K562 (cell line): ENCODE measurements around the gene LPAR2. TPM values are rescaled to one million over a fixed set of nuclear protein-coding genes. Genes with fewer than 3 reads are reported as not detected.
A peak's percentile ranks its signal among the peaks of the same experiment; 100 is the strongest.

Experiments
- ATAC-seq: fragments of 200-7000 bp; cut with Tn5 transposase; 3 replicates; pipeline ENCODE4 v1.9.1; 2020; ENCODE audit warnings: moderate library complexity
- BruUV-seq: library from RNA; stranded (reverse); fragments of 400-500 nt; replicated peaks from 2 replicates; lab custom pipeline; 2021; lab: Mats Ljungman, UMichigan
- CTCF ChIA-PET: fragments of 300-600 bp; formaldehyde crosslinking; extraction: SDS; loops from one replicate; lab custom pipeline; 2021; ENCODE audit warnings: low intra/inter-chr PET ratio; lab: Yijun Ruan, JAX
- POLR2A ChIA-PET: fragments of 300-600, 350-650 bp; sonication (Branson Sonifier 250); formaldehyde crosslinking; extraction: SDS; loops from one replicate; lab custom pipeline; 2021; ENCODE audit warnings: antibody characterized with exemption, inconsistent platforms; lab: Yijun Ruan, JAX
- DNase-seq, 4 experiments: peaks; one replicate each; pipeline versions ENCODE4 v3.0.0 to v3.0.0-alpha.2; 2011 to 2018; ENCODE audit warnings: low spot score in 3 of 4, mixed read lengths in 3 of 4; ENCODE audit errors: extremely low read depth in 1 of 4
- FAIRE-seq: peaks from 2 replicates; lab custom pipeline; 2011; peaks lifted over from hg19 to GRCh38; lab: Jason Lieb, UNC
- H2AFZ ChIP-seq: 2 replicates; pipeline ENCODE4 v1.6.0; 2011; ENCODE audit warnings: low read depth, low read length, control low read depth, inconsistent platforms
- H3K27ac ChIP-seq: fragments of 200-600 bp; 3 replicates; pipeline ENCODE4 v1.8.0; 2011; ENCODE audit warnings: low read depth, mild to moderate bottlenecking, control low read depth, inconsistent platforms, low read length, moderate library complexity, mixed read lengths; ENCODE audit errors: extremely low read depth
- H3K27me3 ChIP-seq, 2 experiments: fragments of 300-600 bp in 1 of 2; 2 replicates in 1 of 2; 3 replicates in 1 of 2; pipeline versions ENCODE4 v1.6.0 to v1.8.0; 2011; ENCODE audit warnings: inconsistent platforms in 2 of 2, low read length in 2 of 2, mild to moderate bottlenecking in 1 of 2, mixed read lengths in 1 of 2, moderate library complexity in 1 of 2; ENCODE audit not compliant: control insufficient read depth in 2 of 2, insufficient read depth in 2 of 2
- H3K36me3 ChIP-seq: fragments of 300-600 bp; 3 replicates; pipeline ENCODE4 v1.8.0; 2011; ENCODE audit warnings: mild to moderate bottlenecking, low read length, inconsistent platforms; ENCODE audit not compliant: control insufficient read depth, insufficient read depth
- H3K4me1 ChIP-seq, 2 experiments: fragments of 200-600 bp in 1 of 2; replicated peaks in 1 of 2; 2 replicates in 1 of 2; 3 replicates in 1 of 2; pipeline versions ENCODE4 v1.5.1 to v1.8.0; 2011; ENCODE audit warnings: inconsistent platforms in 2 of 2, low read length in 2 of 2, mild to moderate bottlenecking in 1 of 2, mixed read lengths in 1 of 2, moderate library complexity in 1 of 2; ENCODE audit not compliant: control insufficient read depth in 2 of 2, insufficient read depth in 2 of 2
- H3K4me2 ChIP-seq: 2 replicates; pipeline ENCODE4 v1.6.1; 2011; ENCODE audit warnings: low read length, control low read depth, inconsistent platforms, mixed read lengths; ENCODE audit not compliant: insufficient read depth
- H3K4me3 ChIP-seq: fragments of 200-600 bp; sonication (generic), shearing (Covaris generic); 2 replicates; pipeline ENCODE4 v1.5.1; 2016; ENCODE audit warnings: control low read depth, inconsistent platforms
- H3K79me2 ChIP-seq: fragments of 200-600 bp; 3 replicates; pipeline ENCODE4 v1.8.0; 2011; ENCODE audit warnings: low read length, inconsistent platforms; ENCODE audit not compliant: control insufficient read depth, insufficient read depth
- H3K9ac ChIP-seq, 2 experiments: 2 replicates each; pipeline versions ENCODE4 v1.6.0 to v1.6.1; 2011; ENCODE audit warnings: low read depth in 2 of 2, low read length in 2 of 2, control low read depth in 1 of 2, inconsistent platforms in 1 of 2, mild to moderate bottlenecking in 1 of 2, mixed read lengths in 1 of 2; ENCODE audit not compliant: insufficient read depth in 1 of 2
- H3K9me1 ChIP-seq: one replicate; pipeline ENCODE4 v1.6.0; 2011; ENCODE audit warnings: inconsistent platforms, mild to moderate bottlenecking, low read length, moderate library complexity; ENCODE audit not compliant: control insufficient read depth, insufficient read depth
- H3K9me3 ChIP-seq: replicated peaks from 2 replicates; pipeline ENCODE4 v1.5.1; 2011; ENCODE audit warnings: low read depth, low read length, inconsistent platforms; ENCODE audit not compliant: control insufficient read depth, insufficient read depth
- H4K20me1 ChIP-seq: replicated peaks from 2 replicates; pipeline ENCODE4 v1.6.1; 2011; ENCODE audit warnings: low read length, inconsistent platforms, mixed read lengths; ENCODE audit not compliant: control insufficient read depth, insufficient read depth
- ASH1L ChIP-seq: fragments of 450-650 bp; IDR thresholded peaks from 2 replicates; pipeline ENCODE4 v1.6.1; 2018; ENCODE audit warnings: borderline replicate concordance, mild to moderate bottlenecking, low read depth; ENCODE audit not compliant: partially characterized antibody
- CTBP1 ChIP-seq: fragments of 450-650 bp; IDR thresholded peaks from 2 replicates; pipeline ENCODE4 v1.6.1; 2016; ENCODE audit warnings: borderline replicate concordance
- HIVEP1 ChIP-seq: fragments of 250-450 bp; sonication (Bioruptor Pico); IDR thresholded peaks from 2 replicates; pipeline ENCODE4 v1.4.0; 2020; ENCODE audit warnings: mild to moderate bottlenecking
- HMG20A ChIP-seq: fragments of 450-650 bp; formaldehyde crosslinking; conservative IDR thresholded peaks from 2 replicates; pipeline ENCODE4 v1.4.0; 2020; ENCODE audit warnings: mild to moderate bottlenecking, mixed read lengths
- HNRNPLL ChIP-seq: fragments of 200-400 bp; formaldehyde crosslinking; IDR thresholded peaks from 2 replicates; pipeline ENCODE4 v1.6.1; 2017; ENCODE audit warnings: low read length, low read depth, mild to moderate bottlenecking; ENCODE audit not compliant: poor library complexity, severe bottlenecking
- HSF4 ChIP-seq: fragments of 250-450 bp; sonication (Bioruptor Pico); IDR thresholded peaks from 2 replicates; pipeline ENCODE4 v2.1.2; 2022; ENCODE audit warnings: mild to moderate bottlenecking, moderate library complexity, borderline replicate concordance
- KDM2B ChIP-seq: fragments of 250-450 bp; sonication (Bioruptor Pico); IDR thresholded peaks from 2 replicates; pipeline ENCODE4 v1.8.0; 2021; ENCODE audit warnings: mild to moderate bottlenecking, moderate library complexity
- RBFOX2 ChIP-seq: fragments of 200-400 bp; formaldehyde crosslinking; IDR thresholded peaks from 2 replicates; pipeline ENCODE4 v1.6.1; 2017; ENCODE audit warnings: low read depth, mild to moderate bottlenecking, low read length, moderate library complexity
- ZNF184 ChIP-seq: sonication (generic); formaldehyde crosslinking; IDR thresholded peaks from 2 replicates; pipeline ENCODE4 v1.5.0; 2020; ENCODE audit warnings: missing genetic modification reagents
- ZNF589 ChIP-seq: fragments of 200-800 bp; sonication (Bioruptor generic); IDR thresholded peaks from 2 replicates; pipeline ENCODE4 v1.6.1; 2016; ENCODE audit warnings: low read depth, missing genetic modification characterization, missing compliant biosample characterization
- WGBS: fragments of 100-300 bp; shearing (Covaris generic); methylation state at CpG from one replicate; pipeline ENCODE4 v1.1.6; 2016; ENCODE audit warnings: low coverage, mixed read lengths; ENCODE audit not compliant: insufficient coverage; ENCODE audit errors: missing lambda C conversion rate; 5-methylcytosine and 5-hydroxymethylcytosine counted together
- in situ Hi-C: fragments of 300-500 bp; cut with MboI; formaldehyde crosslinking; loops from 4 replicates; pipeline ENCODE4 v1.15.0; 2018; ENCODE audit warnings: inconsistent platforms, mixed read lengths
- intact Hi-C: fragments of 100-400 bp; cut with micrococcal nuclease; formaldehyde crosslinking; loops from 2 replicates; pipeline ENCODE4 v1.14.2; 2022
- polyA plus RNA-seq, 8 experiments: library from polyadenylated mRNA; depleted of rRNA in 4 of 8; stranded (reverse) in 5 of 8; unstranded in 3 of 8; fragments of >200 nt; fragmentation: Nextera tagmentation in 2 of 8; fragmentation: Illumina TruSeq in 1 of 8; extraction: Ambion mirVana in 2 of 8; extraction: Trizol in 1 of 8; gene quantifications; 2 replicates each; pipeline versions ENCODE4 v1.2.1 to v1.2.3, GENCODE V29; 2011 to 2014; ENCODE audit warnings: inconsistent platforms in 1 of 8, missing spikeins in 1 of 8
- total RNA-seq, 7 experiments: library from RNA; depleted of rRNA in 6 of 7; stranded (reverse); fragments of >200 nt in 6 of 7; fragmentation: Illumina TruSeq in 2 of 7; extraction: Trizol in 2 of 7; gene quantifications; 2 replicates each; pipeline versions ENCODE4 v1.2.1 to v1.2.3, GENCODE V29; 2011 to 2021; ENCODE audit warnings: low replicate concordance in 1 of 7
- TF ChIP-seq, protein P1 (sequence below): fragments of 450-650 bp; IDR thresholded peaks from 2 replicates; pipeline ENCODE4 v1.6.1; 2016; ENCODE audit warnings: mild to moderate bottlenecking
- TF ChIP-seq, protein P2 (sequence below): fragments of 250-450 bp; sonication (Bioruptor Pico); IDR thresholded peaks from 2 replicates; pipeline ENCODE4 v1.5.0; 2021; ENCODE audit warnings: mild to moderate bottlenecking, moderate library complexity
- TF ChIP-seq, protein P3 (sequence below): fragments of 450-650 bp; IDR thresholded peaks from 2 replicates; pipeline ENCODE4 v1.6.1; 2016; ENCODE audit warnings: low read depth, mild to moderate bottlenecking, moderate library complexity

The LPAR2 gene
- total and polyA plus RNA-seq, 9 of the 15 experiments (the other 6 are each of a cell fraction or from before 2014, with no cell fraction given), result 0.63 to 13.8 (median 4.4) TPM

DNA sequence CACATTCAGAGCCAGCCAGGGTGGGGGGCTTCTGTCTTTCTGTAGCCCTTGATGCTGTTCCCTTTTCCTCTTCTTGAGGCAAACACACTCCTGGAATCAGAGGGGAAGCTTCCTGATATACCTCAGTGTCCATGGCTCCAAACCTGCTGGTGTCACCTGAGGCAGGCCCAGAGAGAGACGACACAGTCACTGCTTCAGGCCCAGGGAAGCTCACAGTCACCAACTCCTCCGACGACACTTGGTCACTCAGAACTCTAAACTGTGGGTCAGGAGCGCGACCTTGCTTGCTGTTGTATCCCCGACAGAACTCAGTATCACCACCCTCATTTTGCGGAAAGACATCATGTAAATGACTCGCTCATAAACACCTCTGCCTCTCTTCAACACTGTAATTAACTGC, 34.3 kb upstream of the LPAR2 start:
- no peak overlapping the region for H2AFZ ChIP-seq
- H4K20me1 ChIP-seq, result peaks cover 9% of the 10 kb centered on the region; the same call in 1 of the 2 replicates
- ATAC-seq (no peak), FAIRE-seq (peak; percentile 81), DNase-seq (peak in 1 of 4 experiments; percentile 21)
- peak overlapping the region; percentile 99 for H3K4me2 ChIP-seq
- H3K9ac ChIP-seq, result peak overlapping the region; percentile 95 to 96
- TSS peak; percentile 78 for BruUV-seq
- peaks cover 10 to 36% of the 10 kb centered on the region in 2 experiments; a peak in 4 of 5 replicates for H3K4me1 ChIP-seq
- TF ChIP-seq RBFOX2 (no peak), HNRNPLL (no peak), HMG20A (no peak), ZNF184 (no peak), KDM2B (CRISPR knock-in tag) (no peak), ASH1L (no peak), HIVEP1 (CRISPR knock-in tag) (no peak), ZNF589 (CRISPR knock-in tag) (no peak), CTBP1 (no peak), HSF4 (CRISPR knock-in tag) (no peak)
- TF ChIP-seq, protein P1, sequence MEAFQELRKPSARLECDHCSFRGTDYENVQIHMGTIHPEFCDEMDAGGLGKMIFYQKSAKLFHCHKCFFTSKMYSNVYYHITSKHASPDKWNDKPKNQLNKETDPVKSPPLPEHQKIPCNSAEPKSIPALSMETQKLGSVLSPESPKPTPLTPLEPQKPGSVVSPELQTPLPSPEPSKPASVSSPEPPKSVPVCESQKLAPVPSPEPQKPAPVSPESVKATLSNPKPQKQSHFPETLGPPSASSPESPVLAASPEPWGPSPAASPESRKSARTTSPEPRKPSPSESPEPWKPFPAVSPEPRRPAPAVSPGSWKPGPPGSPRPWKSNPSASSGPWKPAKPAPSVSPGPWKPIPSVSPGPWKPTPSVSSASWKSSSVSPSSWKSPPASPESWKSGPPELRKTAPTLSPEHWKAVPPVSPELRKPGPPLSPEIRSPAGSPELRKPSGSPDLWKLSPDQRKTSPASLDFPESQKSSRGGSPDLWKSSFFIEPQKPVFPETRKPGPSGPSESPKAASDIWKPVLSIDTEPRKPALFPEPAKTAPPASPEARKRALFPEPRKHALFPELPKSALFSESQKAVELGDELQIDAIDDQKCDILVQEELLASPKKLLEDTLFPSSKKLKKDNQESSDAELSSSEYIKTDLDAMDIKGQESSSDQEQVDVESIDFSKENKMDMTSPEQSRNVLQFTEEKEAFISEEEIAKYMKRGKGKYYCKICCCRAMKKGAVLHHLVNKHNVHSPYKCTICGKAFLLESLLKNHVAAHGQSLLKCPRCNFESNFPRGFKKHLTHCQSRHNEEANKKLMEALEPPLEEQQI, result no peak
- TF ChIP-seq, protein P2, sequence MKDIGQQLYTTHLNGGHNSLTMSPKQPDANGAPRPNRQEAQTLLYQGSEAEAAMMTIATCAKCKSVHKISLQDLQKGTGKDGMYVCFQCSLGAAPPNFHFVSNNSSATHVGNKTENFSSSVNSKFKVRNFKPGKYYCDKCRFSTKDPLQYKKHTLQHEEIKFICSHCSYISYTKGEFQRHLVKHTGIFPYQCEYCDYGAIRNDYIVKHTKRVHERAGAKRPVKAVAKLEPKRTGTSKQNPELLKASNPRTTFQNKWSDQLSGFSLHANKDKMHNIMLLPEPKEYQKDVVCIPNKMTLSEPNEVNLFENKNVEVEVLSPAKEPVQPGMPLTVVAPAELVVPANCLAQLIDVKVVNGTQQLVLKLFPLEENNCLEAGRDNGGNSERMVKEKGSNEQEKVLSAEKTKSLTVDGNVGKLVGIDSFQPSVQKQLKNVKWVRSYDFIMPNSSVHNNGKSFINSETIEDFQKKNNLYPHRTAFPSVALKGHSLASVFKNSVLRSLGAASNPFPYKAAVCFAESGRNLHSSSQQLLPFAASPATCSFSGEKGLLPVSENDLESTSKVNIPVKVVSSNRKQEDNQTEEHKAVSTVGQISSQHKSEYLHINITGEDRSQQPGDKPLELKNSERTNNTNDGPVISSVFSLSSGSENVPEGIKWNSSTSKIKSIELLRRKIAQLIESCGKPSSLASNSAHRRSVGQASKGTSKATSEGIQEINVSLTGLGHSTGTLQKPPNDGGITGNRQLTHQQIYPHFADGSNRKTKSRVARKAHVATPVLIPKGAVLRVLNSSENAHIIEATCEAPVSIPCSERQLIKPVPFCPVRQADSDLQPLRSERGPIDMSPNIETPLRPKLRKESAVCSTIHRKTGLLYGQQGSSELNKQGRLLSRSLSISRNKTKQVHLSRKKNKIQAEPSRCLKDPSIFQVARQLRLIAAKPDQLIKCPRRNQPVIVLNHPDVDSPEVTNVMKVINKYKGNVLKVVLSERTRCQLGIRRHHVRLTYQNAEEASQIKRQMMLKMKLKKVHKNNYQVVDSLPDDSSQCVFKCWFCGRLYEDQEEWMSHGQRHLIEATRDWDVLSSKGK (CRISPR knock-in tag), result no peak
- TF ChIP-seq, protein P3, sequence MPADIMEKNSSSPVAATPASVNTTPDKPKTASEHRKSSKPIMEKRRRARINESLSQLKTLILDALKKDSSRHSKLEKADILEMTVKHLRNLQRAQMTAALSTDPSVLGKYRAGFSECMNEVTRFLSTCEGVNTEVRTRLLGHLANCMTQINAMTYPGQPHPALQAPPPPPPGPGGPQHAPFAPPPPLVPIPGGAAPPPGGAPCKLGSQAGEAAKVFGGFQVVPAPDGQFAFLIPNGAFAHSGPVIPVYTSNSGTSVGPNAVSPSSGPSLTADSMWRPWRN, result no peak
- 27% methylated on average over 8 of the region's 8 CpGs for whole genome bisulfite sequencing
- in situ Hi-C loops, result no loop called here
- no peaks in the 10 kb centered on the region for H3K9me1 ChIP-seq
- no peaks in the 10 kb centered on the region; the same call in 1 of the 2 replicates for H3K9me3 ChIP-seq
- intact Hi-C loops, result loop anchor here (10.0 kb wide), 1 partner anchor 72 kb away; the partner anchor contains the start of gene ZNF14
- no peaks in the 10 kb centered on the region for H3K27me3 ChIP-seq
- POLR2A ChIA-PET, result interaction anchor here (0.6 to 5.0 kb wide), 6 partner anchors 11 to 1141 kb away, joined by 3 to 40 read pairs (median 4); partner anchors contain the start of genes ELL and ZNF93
- H3K79me2 ChIP-seq, result peaks cover 36% of the 10 kb centered on the region
- H3K27ac ChIP-seq, result peak overlapping the region; percentile 100
- peaks cover 41% of the 10 kb centered on the region for H3K36me3 ChIP-seq
- H3K4me3 ChIP-seq, result peak overlapping the region; percentile 92
- CTCF ChIA-PET, result no interaction called here
